Peyer's patch (tissue), 4 donors: Measurements from ENCODE around the gene TRIM46.

Experiments
- POLR2A ChIP-seq, 2 donors: fragments of 450-650 bp; IDR thresholded peaks; one replicate each; pipeline ENCODE4 v1.5.1; 2017; ENCODE audit warnings: antibody characterized with exemption in 2 of 2, mild to moderate bottlenecking in 2 of 2, moderate library complexity in 2 of 2
- TF ChIP-seq, protein P1 (sequence below), 6 experiments: fragments of 450-650 bp in 4 of 6; fragments of 200-600 bp in 2 of 6; sonication (generic) in 1 of 6; IDR thresholded peaks; one replicate each; pipeline ENCODE4 v1.5.1; 2017 to 2019; ENCODE audit warnings: antibody characterized with exemption in 6 of 6, mild to moderate bottlenecking in 3 of 6, moderate library complexity in 1 of 6

GRCh38 chr1:155124503-155125463 is 48.9 kb upstream of the TRIM46 start:
- no peak for TF ChIP-seq POLR2A (IDR thresholded peaks at IDR 0.05)
- TF ChIP-seq, protein P1, sequence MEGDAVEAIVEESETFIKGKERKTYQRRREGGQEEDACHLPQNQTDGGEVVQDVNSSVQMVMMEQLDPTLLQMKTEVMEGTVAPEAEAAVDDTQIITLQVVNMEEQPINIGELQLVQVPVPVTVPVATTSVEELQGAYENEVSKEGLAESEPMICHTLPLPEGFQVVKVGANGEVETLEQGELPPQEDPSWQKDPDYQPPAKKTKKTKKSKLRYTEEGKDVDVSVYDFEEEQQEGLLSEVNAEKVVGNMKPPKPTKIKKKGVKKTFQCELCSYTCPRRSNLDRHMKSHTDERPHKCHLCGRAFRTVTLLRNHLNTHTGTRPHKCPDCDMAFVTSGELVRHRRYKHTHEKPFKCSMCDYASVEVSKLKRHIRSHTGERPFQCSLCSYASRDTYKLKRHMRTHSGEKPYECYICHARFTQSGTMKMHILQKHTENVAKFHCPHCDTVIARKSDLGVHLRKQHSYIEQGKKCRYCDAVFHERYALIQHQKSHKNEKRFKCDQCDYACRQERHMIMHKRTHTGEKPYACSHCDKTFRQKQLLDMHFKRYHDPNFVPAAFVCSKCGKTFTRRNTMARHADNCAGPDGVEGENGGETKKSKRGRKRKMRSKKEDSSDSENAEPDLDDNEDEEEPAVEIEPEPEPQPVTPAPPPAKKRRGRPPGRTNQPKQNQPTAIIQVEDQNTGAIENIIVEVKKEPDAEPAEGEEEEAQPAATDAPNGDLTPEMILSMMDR (IDR thresholded peaks at IDR 0.05), result no peak
